ENCODE data around the gene TUBB4A. TPM values are rescaled to one million over a fixed set of nuclear protein-coding genes. Genes with fewer than 3 reads are reported as not detected.

Gene TUBB4A
- total RNA-seq, 1 donor from 2014 or later, result 2.3 TPM

- peaks cover 18% of the 10 kb centered on the region for H3K27me3 Mint-ChIP-seq (ENCODE audit: insufficient read depth)
- no peaks in the 10 kb centered on the region for H3K9me3 Mint-ChIP-seq
- intact Hi-C loops (cut with micrococcal nuclease), result no loop called here
- H3K27ac Mint-ChIP-seq, result no peak overlapping the region
- H3K4me1 Mint-ChIP-seq (ENCODE audit: low read depth), result peaks cover 11% of the 10 kb centered on the region
- no peak overlapping the region for H3K4me3 Mint-ChIP-seq
- DNase-seq (ENCODE audit: low spot score), result no peak
- no peaks in the 10 kb centered on the region for H3K36me3 Mint-ChIP-seq (ENCODE audit: low read depth)
Observed at GRCh38 chr19:6499052-6499790, 2.9 kb downstream of the TUBB4A start.

- Mint-ChIP-seq H3K4me3 (no peak overlapping the region), H3K27ac (no peak overlapping the region), H3K27me3 (ENCODE audit: insufficient read depth) (peaks cover 18% of the 10 kb centered on the region), H3K9me3 (no peaks in the 10 kb centered on the region), H3K4me1 (ENCODE audit: low read depth) (peaks cover 11% of the 10 kb centered on the region), H3K36me3 (ENCODE audit: low read depth) (no peaks in the 10 kb centered on the region)
- no peak for DNase-seq (ENCODE audit: low spot score)
- intact Hi-C loops (cut with micrococcal nuclease), result no loop called here
Observed at GRCh38 chr19:6498294-6499036, 3.6 kb downstream of the TUBB4A start.

- DNase-seq (ENCODE audit: low spot score), result no peak
- Mint-ChIP-seq H3K4me3 (no peak overlapping the region), H3K27ac (no peak overlapping the region), H3K9me3 (peaks cover 9% of the 10 kb centered on the region), H3K4me1 (ENCODE audit: low read depth) (peaks cover 11% of the 10 kb centered on the region), H3K36me3 (ENCODE audit: low read depth) (no peaks in the 10 kb centered on the region), H3K27me3 (ENCODE audit: insufficient read depth) (peaks cover 9% of the 10 kb centered on the region)
- intact Hi-C loops (cut with micrococcal nuclease), result no loop called here
Observed at GRCh38 chr19:6495947-6496346, 6.2 kb downstream of the TUBB4A start.

GRCh38 chr19:6494438-6495036 is 7.6 kb downstream of the TUBB4A start:
- Mint-ChIP-seq H3K36me3 (ENCODE audit: low read depth) (no peaks in the 10 kb centered on the region), H3K9me3 (peaks cover 9% of the 10 kb centered on the region), H3K27me3 (ENCODE audit: insufficient read depth) (peaks cover 1% of the 10 kb centered on the region), H3K27ac (no peak overlapping the region), H3K4me1 (ENCODE audit: low read depth) (peaks cover 20% of the 10 kb centered on the region), H3K4me3 (no peak overlapping the region)
- intact Hi-C loops (cut with micrococcal nuclease), result no loop called here
- DNase-seq (ENCODE audit: low spot score), result no peak

- no peak for DNase-seq (ENCODE audit: low spot score)
- intact Hi-C loops (cut with micrococcal nuclease), result no loop called here
- no peak overlapping the region for H3K4me3 Mint-ChIP-seq
- H3K9me3 Mint-ChIP-seq, result peaks cover 9% of the 10 kb centered on the region
- H3K36me3 Mint-ChIP-seq (ENCODE audit: low read depth), result no peaks in the 10 kb centered on the region
- H3K27ac Mint-ChIP-seq, result no peak overlapping the region
- H3K27me3 Mint-ChIP-seq (ENCODE audit: insufficient read depth), result peaks cover 1% of the 10 kb centered on the region
- peaks cover 19% of the 10 kb centered on the region for H3K4me1 Mint-ChIP-seq (ENCODE audit: low read depth)
Observed at GRCh38 chr19:6491802-6492592, 10.1 kb downstream of the TUBB4A start.

GRCh38 chr19:6490134-6490533 is 12.0 kb downstream of the TUBB4A start:
- Mint-ChIP-seq H3K4me1 (ENCODE audit: low read depth) (peaks cover 19% of the 10 kb centered on the region), H3K36me3 (ENCODE audit: low read depth) (no peaks in the 10 kb centered on the region), H3K27me3 (ENCODE audit: insufficient read depth) (peaks cover 1% of the 10 kb centered on the region), H3K4me3 (peak overlapping the region; percentile 63), H3K9me3 (peaks cover 9% of the 10 kb centered on the region), H3K27ac (peak overlapping the region; percentile 41)
- DNase-seq (ENCODE audit: low spot score), result no peak
- intact Hi-C loops (cut with micrococcal nuclease), result no loop called here

GRCh38 chr19:6489278-6490061 is 12.6 kb downstream of the TUBB4A start:
- no peak for DNase-seq (ENCODE audit: low spot score)
- peak overlapping the region; percentile 63 for H3K4me3 Mint-ChIP-seq
- intact Hi-C loops (cut with micrococcal nuclease), result no loop called here
- H3K36me3 Mint-ChIP-seq (ENCODE audit: low read depth), result no peaks in the 10 kb centered on the region
- peaks cover 9% of the 10 kb centered on the region for H3K9me3 Mint-ChIP-seq
- H3K4me1 Mint-ChIP-seq (ENCODE audit: low read depth), result peaks cover 19% of the 10 kb centered on the region
- H3K27ac Mint-ChIP-seq, result peak overlapping the region; percentile 19
- H3K27me3 Mint-ChIP-seq (ENCODE audit: insufficient read depth), result peaks cover 1% of the 10 kb centered on the region

- intact Hi-C loops (cut with micrococcal nuclease), result no loop called here
- Mint-ChIP-seq H3K27ac (no peak overlapping the region), H3K9me3 (no peaks in the 10 kb centered on the region), H3K36me3 (ENCODE audit: low read depth) (peaks cover 2% of the 10 kb centered on the region), H3K4me3 (no peak overlapping the region), H3K27me3 (ENCODE audit: insufficient read depth) (no peaks in the 10 kb centered on the region), H3K4me1 (ENCODE audit: low read depth) (peaks cover 29% of the 10 kb centered on the region)
- no peak for DNase-seq (ENCODE audit: low spot score)
Observed at GRCh38 chr19:6484831-6485230, 17.3 kb downstream of the TUBB4A start.

- Mint-ChIP-seq H3K4me3 (no peak overlapping the region), H3K9me3 (no peaks in the 10 kb centered on the region), H3K27ac (no peak overlapping the region), H3K27me3 (ENCODE audit: insufficient read depth) (no peaks in the 10 kb centered on the region), H3K4me1 (ENCODE audit: low read depth) (peaks cover 25% of the 10 kb centered on the region), H3K36me3 (ENCODE audit: low read depth) (peaks cover 2% of the 10 kb centered on the region)
- no peak for DNase-seq (ENCODE audit: low spot score)
- intact Hi-C loops (cut with micrococcal nuclease), result no loop called here
Observed at GRCh38 chr19:6484230-6484629, 17.9 kb downstream of the TUBB4A start.

GRCh38 chr19:6483235-6483634 is 18.9 kb downstream of the TUBB4A start:
- intact Hi-C loops (cut with micrococcal nuclease), result no loop called here
- no peak overlapping the region for H3K4me3 Mint-ChIP-seq
- DNase-seq (ENCODE audit: low spot score), result no peak
- no peaks in the 10 kb centered on the region for H3K9me3 Mint-ChIP-seq
- peaks cover 2% of the 10 kb centered on the region for H3K36me3 Mint-ChIP-seq (ENCODE audit: low read depth)
- peaks cover 23% of the 10 kb centered on the region for H3K4me1 Mint-ChIP-seq (ENCODE audit: low read depth)
- no peaks in the 10 kb centered on the region for H3K27me3 Mint-ChIP-seq (ENCODE audit: insufficient read depth)
- peak overlapping the region; percentile 19 for H3K27ac Mint-ChIP-seq

GRCh38 chr19:6482343-6482686 is 19.8 kb downstream of the TUBB4A start:
- Mint-ChIP-seq H3K4me1 (ENCODE audit: low read depth) (peaks cover 23% of the 10 kb centered on the region), H3K27me3 (ENCODE audit: insufficient read depth) (no peaks in the 10 kb centered on the region), H3K36me3 (ENCODE audit: low read depth) (peaks cover 2% of the 10 kb centered on the region), H3K9me3 (no peaks in the 10 kb centered on the region), H3K4me3 (peak overlapping the region; percentile 91), H3K27ac (peak overlapping the region; percentile 89)
- DNase-seq (ENCODE audit: low spot score), result no peak
- intact Hi-C loops (cut with micrococcal nuclease), result no loop called here

All from activated T-helper 1 cell treated with anti-CD3 and anti-CD28 coated beads, Interleukin-12 subunit alpha, Interleukin-12 subunit beta, Interleukin-2, Interleukin-4 antibody, amounts not matched to agents 30 ng/mL and 10 ng/mL and 1 ng/mL, durations not matched to agents 14 hours and 24 hours and 36 hours (primary cell).